HFFc6 (cell line): Measurements from ENCODE around the gene MZT2A. TPM values are rescaled to one million over a fixed set of nuclear protein-coding genes. Genes with fewer than 3 reads are reported as not detected.
"Not testable (repeated sequence)": the region's sequence is repeated elsewhere in the genome, so short reads cannot be mapped to it uniquely, and the experiment has no call there.

Experiments
- DNase-seq: peaks from one replicate; pipeline ENCODE4 v3.0.0-alpha.2; 2018
- H3K27ac Mint-ChIP-seq: 2 replicates; pipeline ENCODE4 v1.8.0; 2020; ENCODE audit warnings: mild to moderate bottlenecking, mixed read lengths
- H3K27me3 Mint-ChIP-seq: 2 replicates; pipeline ENCODE4 v1.8.0; 2021; ENCODE audit warnings: mild to moderate bottlenecking, moderate library complexity, mixed read lengths; ENCODE audit not compliant: insufficient read depth
- H3K36me3 Mint-ChIP-seq: 2 replicates; pipeline ENCODE4 v1.8.0; 2021; ENCODE audit warnings: low read depth, mixed read lengths
- H3K4me1 Mint-ChIP-seq: 2 replicates; pipeline ENCODE4 v1.8.0; 2020; ENCODE audit warnings: low read depth, mixed read lengths
- H3K4me3 Mint-ChIP-seq: 2 replicates; pipeline ENCODE4 v1.8.0; 2020; ENCODE audit warnings: mild to moderate bottlenecking, moderate library complexity, mixed read lengths
- H3K9me3 Mint-ChIP-seq: 2 replicates; pipeline ENCODE4 v1.8.0; 2020; ENCODE audit warnings: mild to moderate bottlenecking, mixed read lengths
- CTCF ChIP-seq: fragments of 200-600 bp; sonication (generic); IDR thresholded peaks from 2 replicates; pipeline ENCODE4 v1.5.0; 2021; ENCODE audit warnings: antibody characterized with exemption, mild to moderate bottlenecking
- total RNA-seq, 6 experiments: library from RNA; stranded (reverse); fragmentation: NEBNext Ultra II Directional; extraction: Animal tissue kit (Norgen Biotek cat#: 25700); gene quantifications; 2 replicates in 1 of 6; 3 replicates in 5 of 6; pipeline ENCODE4 v1.2.3, GENCODE V29; 2021

MZT2A gene
- total RNA-seq, 6 experiments from 2014 or later: 82.2 to 109 (median 95.8) TPM

GRCh38 chr2:131493199-131493968, 1.2 kb upstream of the MZT2A start:
- H3K27ac Mint-ChIP-seq: peak overlapping the region; percentile 96
- H3K4me3 Mint-ChIP-seq: peak overlapping the region; percentile 100
- no peak for TF ChIP-seq CTCF
- no peak for DNase-seq
- peaks cover 31% of the 10 kb centered on the region for H3K4me1 Mint-ChIP-seq
- no peaks in the 10 kb centered on the region for H3K9me3 Mint-ChIP-seq
- peaks cover 5% of the 10 kb centered on the region for H3K36me3 Mint-ChIP-seq
- peaks cover 2% of the 10 kb centered on the region for H3K27me3 Mint-ChIP-seq

GRCh38 chr2:131492418-131493198, 411 bp upstream of the MZT2A start:
- H3K36me3 Mint-ChIP-seq: peaks cover 5% of the 10 kb centered on the region
- peaks cover 2% of the 10 kb centered on the region for H3K27me3 Mint-ChIP-seq
- DNase-seq: peak; percentile 85
- no peaks in the 10 kb centered on the region for H3K9me3 Mint-ChIP-seq
- H3K4me3 Mint-ChIP-seq: peak overlapping the region; percentile 100
- H3K27ac Mint-ChIP-seq: peak overlapping the region; percentile 96
- H3K4me1 Mint-ChIP-seq: peaks cover 25% of the 10 kb centered on the region
- peak; percentile 91 for TF ChIP-seq CTCF

GRCh38 chr2:131491469-131491836, 744 bp downstream of the MZT2A start:
- Mint-ChIP-seq H3K27ac (peak overlapping the region; percentile 74), H3K4me3 (peak overlapping the region; percentile 87), H3K4me1 (peaks cover 25% of the 10 kb centered on the region)
- not testable (repeated sequence) for H3K9me3 Mint-ChIP-seq, H3K27me3 Mint-ChIP-seq, DNase-seq, H3K36me3 Mint-ChIP-seq

GRCh38 chr2:131490616-131491468, 1.4 kb downstream of the MZT2A start:
- Mint-ChIP-seq H3K4me3 (peak overlapping the region; percentile 87), H3K4me1 (peaks cover 24% of the 10 kb centered on the region), H3K27ac (peak overlapping the region; percentile 74)
- not testable (repeated sequence) for H3K9me3 Mint-ChIP-seq, H3K36me3 Mint-ChIP-seq, DNase-seq, H3K27me3 Mint-ChIP-seq

GRCh38 chr2:131488306-131489205, 3.6 kb downstream of the MZT2A start:
- TF ChIP-seq CTCF: no peak
- Mint-ChIP-seq H3K36me3 (peaks cover 4% of the 10 kb centered on the region), H3K4me1 (peaks cover 11% of the 10 kb centered on the region; the same call in 1 of the 2 replicates), H3K9me3 (no peaks in the 10 kb centered on the region), H3K27me3 (peaks cover 2% of the 10 kb centered on the region), H3K4me3 (no peak overlapping the region), H3K27ac (no peak overlapping the region)
- no peak for DNase-seq

- not testable (repeated sequence) for DNase-seq, H3K9me3 Mint-ChIP-seq, H3K4me3 Mint-ChIP-seq, H3K27me3 Mint-ChIP-seq, H3K36me3 Mint-ChIP-seq, H3K27ac Mint-ChIP-seq
- peaks cover 11% of the 10 kb centered on the region; the same call in 1 of the 2 replicates for H3K4me1 Mint-ChIP-seq
Observed at GRCh38 chr2:131486201-131486902, 5.8 kb downstream of the MZT2A start.

GRCh38 chr2:131484906-131485460, 7.2 kb downstream of the MZT2A start:
- not testable (repeated sequence) for H3K36me3 Mint-ChIP-seq, DNase-seq, H3K4me3 Mint-ChIP-seq, H3K27me3 Mint-ChIP-seq, H3K27ac Mint-ChIP-seq, H3K4me1 Mint-ChIP-seq, H3K9me3 Mint-ChIP-seq

- not testable (repeated sequence) for DNase-seq, H3K27me3 Mint-ChIP-seq, H3K4me3 Mint-ChIP-seq, H3K4me1 Mint-ChIP-seq, H3K36me3 Mint-ChIP-seq, H3K9me3 Mint-ChIP-seq, H3K27ac Mint-ChIP-seq
Observed at GRCh38 chr2:131483981-131484820, 8.0 kb downstream of the MZT2A start.
